HG03039 (cell line): ENCODE results near the gene HOXC9.

Experiments
- ATAC-seq: cut with Tn5 transposase; IDR thresholded peaks from one replicate; pipeline ENCODE4 v1.9.1; 2021; ENCODE audit warnings: mild to moderate bottlenecking, moderate library complexity; ENCODE audit not compliant: unreplicated experiment

HOXC9 gene

DNA sequence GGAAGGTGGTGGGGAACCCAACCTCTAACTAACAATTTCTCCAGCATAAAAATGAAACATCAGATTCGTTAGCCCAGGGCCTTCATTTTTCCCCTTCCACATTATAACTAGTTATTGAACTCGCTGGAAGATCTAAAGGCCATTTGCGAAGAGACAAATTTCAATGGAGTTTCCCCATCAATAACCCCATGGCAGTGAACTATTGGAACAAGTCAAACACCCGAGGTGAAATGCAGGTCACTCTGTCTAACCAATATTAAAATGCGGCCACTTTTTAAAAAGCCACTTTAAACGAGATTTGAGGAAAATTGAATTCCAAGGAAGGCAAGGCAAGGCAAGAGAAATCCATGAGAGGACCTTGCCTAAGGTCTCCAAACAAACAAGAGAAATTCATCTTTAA lies 49.1 kb downstream of the HOXC9 start:
- no peak for ATAC-seq

DNA sequence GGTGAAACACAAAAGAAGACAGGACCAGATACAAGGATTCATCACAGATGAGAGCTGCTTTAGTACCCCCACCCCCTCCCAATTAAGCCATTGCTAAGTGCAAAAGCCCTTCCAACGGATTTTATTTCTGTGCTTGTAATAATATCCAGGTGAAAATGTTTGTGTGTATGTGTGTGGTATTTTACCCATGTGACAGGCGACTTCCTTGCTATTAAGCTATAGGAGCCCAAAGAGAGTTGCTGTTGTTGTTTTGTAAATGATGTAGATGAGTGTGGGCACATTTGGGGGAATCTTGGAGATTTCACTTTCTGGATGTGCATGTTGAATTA lies 50.5 kb downstream of the HOXC9 start:
- no peak for ATAC-seq

DNA sequence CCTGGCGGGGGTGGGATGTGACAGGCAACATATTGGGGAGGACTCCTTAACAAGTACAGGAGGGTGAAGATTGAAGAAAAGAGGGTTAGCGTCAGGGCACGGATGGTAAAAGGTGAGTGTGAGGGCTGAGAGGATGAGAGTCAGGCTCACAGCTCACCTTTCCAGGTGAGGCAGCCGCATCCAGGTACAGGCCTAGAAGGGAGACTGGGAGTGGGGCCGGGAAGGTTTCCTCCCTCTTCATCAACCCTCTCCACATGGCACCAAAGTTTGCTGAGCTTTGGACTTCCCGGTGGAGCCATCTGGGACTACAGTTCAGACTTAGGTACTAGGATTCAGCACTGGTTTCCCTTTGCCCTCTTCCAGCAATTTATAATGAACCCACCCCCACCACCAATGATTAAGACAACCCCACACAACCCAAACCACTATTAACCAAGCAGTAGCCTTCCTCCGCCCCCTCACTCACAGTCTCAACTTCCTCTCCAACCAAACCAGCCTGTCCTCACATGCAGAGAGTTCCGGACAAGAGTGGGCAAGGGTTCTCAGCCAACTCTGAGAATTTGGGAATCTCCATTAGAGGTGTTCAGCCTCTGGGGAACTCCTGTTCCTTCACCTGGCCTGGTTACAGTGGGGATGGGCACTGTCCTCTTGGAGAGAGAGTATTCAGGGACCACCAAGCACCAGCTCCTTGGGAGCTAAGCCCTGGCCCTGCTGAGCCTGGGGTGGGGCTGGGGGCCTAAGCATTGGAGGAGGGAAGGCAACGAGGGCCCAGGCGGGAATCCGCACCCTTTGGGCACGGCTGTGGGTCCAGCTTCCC lies 51.3 kb downstream of the HOXC9 start:
- ATAC-seq: no peak

DNA sequence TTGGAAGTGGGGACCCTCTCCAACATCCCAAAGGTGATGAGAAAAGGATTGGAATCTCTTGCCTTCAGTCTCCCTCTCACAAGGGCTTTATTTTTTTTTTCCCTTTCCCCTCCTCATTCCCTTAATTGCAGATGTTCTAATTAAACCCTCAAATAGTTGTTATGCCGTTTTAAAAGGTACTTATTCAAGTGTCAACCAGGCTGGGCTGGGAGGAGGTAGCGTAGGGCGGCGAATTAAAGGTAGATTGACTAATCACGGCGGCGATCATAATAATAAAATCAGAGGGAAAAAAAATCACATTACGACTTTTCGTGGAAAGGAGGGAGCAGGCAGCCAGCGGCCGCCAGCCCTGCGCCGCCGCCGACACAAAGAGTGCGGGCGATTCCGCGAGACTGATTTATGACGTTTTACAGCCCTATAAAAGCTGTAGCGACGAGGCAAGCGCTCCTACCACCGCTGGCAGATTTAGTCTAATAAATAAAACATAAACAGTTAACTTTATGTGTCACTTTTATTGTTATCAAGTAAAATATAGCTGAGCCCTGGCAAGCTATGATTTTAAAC lies 52.0 kb downstream of the HOXC9 start:
- ATAC-seq: no peak

DNA sequence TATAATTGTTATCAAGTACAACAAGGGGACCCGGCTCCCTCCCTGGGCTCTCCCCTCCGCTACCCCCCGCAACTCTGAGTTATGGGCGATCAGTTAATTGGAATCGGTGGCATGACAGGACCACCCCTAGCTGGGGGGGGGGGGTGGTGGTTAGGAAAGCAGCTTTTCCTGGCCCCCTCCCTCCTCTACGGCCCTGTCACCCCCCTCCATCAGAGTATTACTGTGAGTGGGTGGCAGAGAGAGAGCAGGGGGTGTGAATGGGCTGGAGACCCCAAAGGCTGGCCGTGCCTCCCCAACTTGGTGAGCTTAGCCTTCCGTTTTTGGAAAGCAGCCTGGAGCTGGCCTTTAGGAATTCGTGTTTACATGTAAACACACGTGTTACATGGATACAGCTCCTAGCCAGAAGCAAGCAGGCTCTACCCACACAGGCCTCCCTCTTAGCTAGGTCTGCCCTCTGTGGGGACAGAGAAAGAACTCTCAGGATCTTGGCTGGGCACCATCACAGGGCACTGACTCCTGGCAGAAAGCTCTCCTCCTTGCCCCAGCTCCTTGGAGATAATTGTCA lies 52.6 kb downstream of the HOXC9 start:
- no peak for ATAC-seq
